GM12892 (cell line): ENCODE data around the gene MOB2.

Experiments used
- DNase-seq: peaks from one replicate; pipeline ENCODE4 v3.0.0; 2011; ENCODE audit not compliant: insufficient read length
- FAIRE-seq: peaks from 2 replicates; lab custom pipeline; 2011; peaks lifted over from hg19 to GRCh38; lab: Jason Lieb, UNC
- POLR2A ChIP-seq: IDR thresholded peaks from 2 replicates; pipeline ENCODE4 v1.6.1; 2011; ENCODE audit warnings: low read depth, low read length, control low read depth
- POLR2AphosphoS5 ChIP-seq: IDR thresholded peaks from 2 replicates; pipeline ENCODE4 v1.6.1; 2011; ENCODE audit warnings: low read depth, low read length, control low read depth
- TAF1 ChIP-seq: IDR thresholded peaks from 2 replicates; pipeline ENCODE4 v1.6.1; 2011; ENCODE audit warnings: low read depth, mild to moderate bottlenecking, control low read depth, low read length, borderline replicate concordance

Gene MOB2

GRCh38 chr11:1479678-1480118 is 6.9 kb downstream of the MOB2 start:
- FAIRE-seq, result no peak
- TF ChIP-seq POLR2A (no peak), POLR2AphosphoS5 (no peak)
- DNase-seq, result no peak

- DNase-seq (no peak), FAIRE-seq (no peak)
- no peak for TF ChIP-seq POLR2A
- no peak for TF ChIP-seq TAF1
- no peak for TF ChIP-seq POLR2AphosphoS5
These were observed 7.4 kb downstream of the MOB2 start for GRCh38 chr11:1479006-1479677.

GRCh38 chr11:1478544-1478943 is 8.0 kb downstream of the MOB2 start:
- no peak for TF ChIP-seq TAF1
- no peak for TF ChIP-seq POLR2AphosphoS5
- TF ChIP-seq POLR2A, result no peak
- FAIRE-seq, result no peak
- no peak for DNase-seq

- FAIRE-seq (no peak), DNase-seq (no peak)
- TF ChIP-seq TAF1 (no peak), POLR2A (no peak), POLR2AphosphoS5 (no peak)
These were observed 8.6 kb downstream of the MOB2 start for GRCh38 chr11:1478011-1478410.

- DNase-seq, result no peak
- TF ChIP-seq TAF1, result no peak
- TF ChIP-seq POLR2AphosphoS5, result no peak
- TF ChIP-seq POLR2A, result no peak
- no peak for FAIRE-seq
These were observed 9.4 kb downstream of the MOB2 start for GRCh38 chr11:1476940-1477736.

GRCh38 chr11:1475841-1476240 is 10.7 kb downstream of the MOB2 start:
- DNase-seq (no peak), FAIRE-seq (no peak)
- no peak for TF ChIP-seq POLR2AphosphoS5
- no peak for TF ChIP-seq POLR2A
- no peak for TF ChIP-seq TAF1

- no peak for DNase-seq
- FAIRE-seq, result no peak
- TF ChIP-seq POLR2A (no peak), POLR2AphosphoS5 (no peak), TAF1 (no peak)
These were observed 12.8 kb downstream of the MOB2 start for GRCh38 chr11:1473786-1474185.

GRCh38 chr11:1473011-1473628 is 13.5 kb downstream of the MOB2 start:
- FAIRE-seq (no peak), DNase-seq (no peak)

GRCh38 chr11:1472180-1473005 is 14.2 kb downstream of the MOB2 start:
- no peak for FAIRE-seq
- DNase-seq, result no peak
- TF ChIP-seq TAF1 (no peak), POLR2AphosphoS5 (no peak), POLR2A (no peak)

More at GRCh38 chr11:1473011-1473628, 13.5 kb downstream of the MOB2 start:
- TF ChIP-seq TAF1 (no peak), POLR2AphosphoS5 (no peak), POLR2A (no peak)

GRCh38 chr11:1471736-1472135 is 14.8 kb downstream of the MOB2 start:
- TF ChIP-seq TAF1 (no peak), POLR2A (no peak), POLR2AphosphoS5 (no peak)
- DNase-seq, result no peak
- no peak for FAIRE-seq
